NCI-H1694 treated with DMSO at 0.1 percent for 48 hours (cell line): Measurements from ENCODE around the gene ROCK2.
A peak's percentile ranks its signal among the peaks of the same experiment; 100 is the strongest.
"Not testable (repeated sequence)": the region's sequence is repeated elsewhere in the genome, so short reads cannot be mapped to it uniquely, and the experiment has no call there.

Experiments
- DNase-seq: peaks from one replicate; lab custom pipeline; 2025; lab: John Stamatoyannopoulos, UW

Gene ROCK2

DNA sequence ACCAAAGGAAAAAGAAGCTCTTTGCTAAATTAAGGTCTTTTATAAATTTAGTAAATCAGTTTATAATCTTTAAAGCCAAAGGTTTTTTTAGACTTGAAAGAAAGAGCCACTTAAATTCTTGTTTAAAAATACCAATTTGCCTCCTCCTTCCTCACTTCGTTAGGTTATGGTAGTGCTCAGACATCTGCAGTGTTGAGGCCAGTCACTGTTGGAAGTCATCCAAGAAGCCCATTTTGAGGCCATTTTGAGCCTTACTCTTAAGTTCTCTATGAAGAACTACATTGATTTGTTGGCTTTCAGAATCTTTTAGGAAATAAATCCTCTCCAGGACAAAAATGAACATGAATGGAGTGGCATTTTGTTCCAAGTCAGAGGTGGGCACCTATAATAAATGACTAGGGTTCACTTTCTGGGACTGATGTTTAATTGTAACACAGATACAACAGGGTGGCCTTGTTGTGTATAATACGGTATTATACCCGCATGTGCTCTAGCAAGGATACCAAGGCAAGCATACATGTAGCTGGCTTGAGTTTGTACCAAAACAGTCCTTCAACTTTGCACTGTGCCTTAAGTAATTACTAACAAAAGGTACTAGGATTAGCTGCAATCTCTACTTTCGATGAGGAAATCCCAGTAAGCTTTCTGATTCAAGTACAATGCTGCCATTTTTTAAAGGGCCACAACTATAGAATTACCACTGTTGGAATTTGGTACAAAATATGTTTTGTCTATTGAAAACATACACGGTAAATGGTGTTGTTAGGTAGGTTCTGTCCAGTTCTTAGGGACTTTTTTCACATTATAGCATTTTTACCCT is 166.4 kb downstream of the ROCK2 start:
- DNase-seq, result no peak

DNA sequence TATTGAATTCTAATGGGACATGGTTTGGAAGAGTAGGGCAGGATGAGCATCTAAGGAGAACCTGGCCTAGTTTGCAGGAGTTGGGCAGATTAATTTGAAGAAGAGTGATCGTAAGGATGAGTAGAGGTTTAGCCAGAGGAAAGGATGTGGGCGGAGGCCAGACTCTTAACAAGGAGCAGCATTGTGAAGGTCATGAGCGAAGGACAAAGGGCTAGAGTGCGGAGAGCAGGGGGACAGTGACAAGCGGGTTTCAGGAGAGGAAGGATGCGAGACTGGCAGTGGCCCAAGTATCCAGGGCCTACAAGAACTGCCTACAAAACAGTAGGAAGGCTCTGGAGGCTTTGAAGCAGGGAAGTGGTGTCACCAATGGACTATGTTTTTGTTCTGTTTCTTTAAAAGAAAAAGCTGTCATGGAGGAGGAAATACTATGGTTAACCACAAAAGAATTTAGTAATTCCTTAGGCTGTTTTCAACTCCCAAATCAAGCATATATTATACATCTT is 169.1 kb downstream of the ROCK2 start:
- DNase-seq, result no peak

DNA sequence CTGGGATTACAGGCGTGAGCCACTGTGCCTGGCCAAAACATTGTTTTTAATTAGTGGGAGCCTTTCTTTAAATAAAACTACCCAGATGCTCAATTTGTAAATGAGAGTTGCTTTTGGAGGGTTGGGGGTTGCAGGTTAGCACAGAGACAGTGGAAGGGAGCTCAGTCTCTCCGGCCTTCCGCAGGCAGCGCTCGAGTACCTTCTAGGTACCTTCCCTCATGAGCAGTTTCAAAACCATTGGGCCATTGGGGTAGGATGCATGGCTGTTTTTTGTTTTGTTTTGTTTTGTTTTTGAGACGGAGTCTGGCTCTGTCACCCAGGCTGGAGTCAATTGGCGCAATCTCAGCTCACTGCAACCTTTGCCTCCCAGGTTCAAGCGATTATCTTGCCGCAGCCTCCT is 170.2 kb downstream of the ROCK2 start:
- no peak for DNase-seq

DNA sequence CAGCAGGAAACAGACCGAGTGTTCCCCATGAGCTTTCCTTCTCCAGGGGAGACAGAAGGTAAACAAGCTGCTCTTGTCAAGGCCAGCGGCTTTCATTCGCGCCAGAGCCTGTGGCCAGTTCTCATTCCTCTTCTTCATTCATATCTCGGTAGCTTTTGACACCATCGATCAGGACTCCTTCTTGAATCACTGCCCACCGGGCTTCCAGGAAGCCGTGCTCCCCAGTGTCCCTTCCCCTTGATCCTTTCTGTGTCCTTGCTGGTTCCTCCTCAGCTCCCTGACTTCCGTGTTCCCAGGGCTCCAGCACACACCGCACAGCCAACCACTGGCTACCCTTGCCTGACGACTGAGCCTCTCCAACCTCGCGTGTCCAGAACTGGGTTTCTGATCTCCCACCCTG is 175.1 kb downstream of the ROCK2 start:
- DNase-seq, result no peak

DNA sequence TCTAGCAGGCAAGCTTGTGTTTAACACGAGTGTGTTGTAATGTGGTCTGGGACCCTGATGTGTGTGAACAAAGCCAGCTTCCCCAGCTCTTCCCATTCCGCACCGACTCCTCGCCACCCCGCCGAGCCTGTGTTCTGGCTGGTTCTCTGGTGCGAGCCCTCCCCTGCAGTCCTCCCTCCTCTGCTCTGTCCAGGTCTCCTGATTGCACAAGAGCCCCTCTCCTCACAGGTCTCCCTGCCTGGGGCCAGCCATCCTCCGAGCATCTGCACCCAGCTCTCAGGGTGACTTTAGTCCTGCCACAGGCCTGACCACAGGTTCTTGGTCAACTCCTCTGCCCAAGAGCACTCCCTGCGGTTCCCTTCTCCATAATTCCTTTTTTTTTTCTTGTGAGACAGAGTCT is 175.9 kb downstream of the ROCK2 start:
- DNase-seq, result no peak

DNA sequence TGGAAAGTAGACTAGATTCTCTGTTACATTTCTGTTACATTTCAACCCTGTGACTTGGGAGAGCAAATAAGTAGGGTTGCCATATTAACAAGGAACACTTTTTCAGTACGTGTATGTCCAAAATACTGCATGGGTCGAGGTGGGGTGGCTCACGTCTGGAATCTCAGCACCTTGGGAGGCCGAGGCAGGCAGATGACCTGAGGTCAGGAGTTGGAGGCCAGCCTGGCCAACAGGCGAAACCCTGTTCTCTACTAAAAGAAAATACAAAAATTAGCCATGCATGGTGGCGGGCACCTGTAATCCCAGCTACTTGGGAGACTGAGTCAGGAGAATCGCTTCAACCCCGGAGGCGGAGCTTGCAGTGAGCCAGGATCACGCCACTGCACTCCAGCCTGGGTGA is 178.0 kb downstream of the ROCK2 start:
- DNase-seq, result no peak

DNA sequence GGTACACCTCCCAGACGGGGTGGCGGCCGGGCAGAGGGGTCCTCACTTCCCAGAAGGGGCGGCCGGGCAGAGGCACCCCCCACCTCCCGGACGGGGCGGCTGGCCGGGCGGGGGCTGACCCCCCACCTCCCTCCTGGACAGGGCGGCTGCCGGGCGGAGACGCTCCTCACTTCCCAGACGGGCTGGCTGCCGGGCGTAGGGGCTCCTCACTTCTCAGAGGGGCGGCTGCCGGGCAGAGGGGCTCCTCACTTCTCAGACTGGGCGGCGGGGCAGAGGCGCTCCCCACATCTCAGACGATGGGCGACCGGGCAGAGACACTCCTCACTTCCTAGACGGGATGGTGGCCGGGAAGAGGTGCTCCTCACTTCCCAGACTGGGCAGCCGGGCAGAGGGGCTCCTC is 179.4 kb downstream of the ROCK2 start:
- DNase-seq, result not testable (repeated sequence)

DNA sequence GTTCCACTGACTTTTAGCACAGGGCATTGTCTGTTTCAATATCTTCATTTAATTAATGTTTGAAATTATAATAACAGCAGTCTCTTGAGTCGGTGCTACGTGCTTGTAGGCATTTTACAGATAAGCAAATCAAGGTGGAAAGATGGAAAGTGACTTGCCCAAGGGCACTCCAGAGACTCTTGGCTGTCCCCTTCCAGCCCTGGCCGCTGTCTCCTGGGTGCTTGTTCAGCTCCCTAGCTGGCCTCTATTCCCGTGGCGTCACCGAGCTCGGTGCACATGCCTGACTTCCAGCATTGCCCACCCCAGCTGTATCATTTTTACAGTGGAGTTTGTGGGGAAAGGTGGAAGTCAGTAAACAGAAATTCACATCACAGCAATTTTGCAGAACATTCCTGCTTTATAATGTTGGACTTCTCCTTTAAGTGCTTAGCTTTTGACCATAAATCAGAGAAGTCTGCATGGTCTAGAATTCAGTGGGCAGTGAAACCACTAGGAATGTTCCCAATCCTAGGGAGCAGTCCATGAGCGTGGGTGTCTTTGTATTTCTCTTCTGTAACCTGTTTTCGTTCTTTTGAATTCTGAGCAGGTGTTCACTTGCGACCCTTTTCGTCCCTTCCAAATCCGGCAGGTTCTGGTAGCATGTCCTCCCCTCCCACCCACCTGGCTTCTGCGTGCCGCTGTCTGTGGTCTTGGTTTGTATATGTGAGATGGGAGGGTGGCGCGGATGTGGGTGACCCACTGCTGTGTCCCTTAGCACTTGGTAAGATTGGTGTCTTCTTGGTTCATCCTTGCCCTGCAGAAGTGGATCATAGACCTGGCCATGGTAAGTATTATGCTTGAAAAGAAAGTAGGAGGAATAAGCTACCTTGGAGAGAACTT is 180.8 kb downstream of the ROCK2 start:
- no peak for DNase-seq

DNA sequence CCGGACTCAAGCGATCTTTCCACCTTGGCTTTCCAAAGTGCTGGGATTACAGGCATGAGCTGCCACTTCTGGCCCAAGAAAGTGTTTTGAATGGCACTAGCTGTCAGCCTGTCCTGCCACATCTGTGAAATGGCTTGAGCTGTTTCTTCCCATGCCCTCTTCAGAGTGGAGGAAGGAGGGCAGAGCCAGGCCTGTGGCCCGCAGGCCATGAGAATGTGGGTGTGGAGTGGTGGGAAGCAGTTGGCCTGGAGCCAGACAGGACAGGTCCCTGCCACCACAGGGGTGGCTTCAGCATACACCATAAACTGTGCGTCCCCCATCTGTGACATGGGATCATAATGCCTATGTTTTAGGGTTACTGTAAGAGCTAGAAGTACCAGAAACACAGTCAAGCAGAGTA is 182.7 kb downstream of the ROCK2 start:
- no peak for DNase-seq

DNA sequence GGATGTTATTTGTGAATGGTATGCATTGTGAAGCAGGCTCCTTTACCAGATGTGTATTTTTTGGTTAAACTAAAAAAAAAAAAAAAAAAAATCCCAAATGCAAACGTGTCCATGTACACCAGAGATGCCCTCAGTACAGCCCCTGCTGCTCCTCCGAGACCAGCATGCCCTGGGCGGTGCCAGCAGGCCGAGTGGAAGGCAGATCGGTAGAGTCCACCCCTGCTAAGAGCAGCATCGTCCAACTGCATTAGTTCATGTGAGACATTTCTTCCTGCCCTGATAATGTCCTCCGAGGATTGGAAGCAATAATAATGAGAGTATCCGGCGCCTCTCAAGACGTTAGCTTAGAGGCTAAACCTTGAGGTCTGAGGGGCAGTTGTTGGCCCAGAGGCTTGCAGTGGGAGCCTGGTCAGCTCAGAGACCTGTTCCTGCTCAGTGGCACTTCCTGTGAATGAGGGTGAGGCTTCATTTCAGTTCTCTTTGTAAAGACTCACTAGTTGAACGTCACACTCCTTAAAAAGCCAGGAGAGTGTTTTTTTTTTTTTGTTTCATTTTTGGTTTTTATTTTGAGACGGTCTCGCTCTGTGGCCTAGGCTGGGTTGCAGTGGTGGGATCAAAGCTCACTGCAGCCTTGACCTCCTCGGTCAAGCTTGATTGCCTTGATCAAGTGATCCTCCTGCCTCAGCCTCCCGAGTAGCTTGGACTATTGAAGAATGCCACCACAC is 183.5 kb downstream of the ROCK2 start:
- DNase-seq, result no peak

DNA sequence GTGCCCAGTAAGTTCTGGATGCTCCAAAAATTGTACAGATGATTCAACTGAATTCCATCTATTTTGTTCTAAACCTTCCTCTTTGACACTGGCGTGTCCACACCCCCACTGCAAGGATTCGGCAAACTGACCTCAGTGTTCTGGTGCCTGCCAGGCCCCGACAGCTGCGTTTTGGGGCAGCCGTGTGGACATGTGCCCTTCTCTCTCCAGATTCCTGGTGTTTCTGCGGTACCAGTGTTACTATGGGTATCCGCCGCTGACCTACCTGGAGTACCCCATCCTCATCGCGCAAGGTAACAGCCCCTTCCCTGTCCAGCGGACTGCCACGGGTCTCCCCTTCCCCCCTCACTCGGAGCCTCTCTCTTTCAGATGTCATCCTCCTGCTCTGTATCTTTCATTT is 184.2 kb downstream of the ROCK2 start:
- DNase-seq, result no peak

DNA sequence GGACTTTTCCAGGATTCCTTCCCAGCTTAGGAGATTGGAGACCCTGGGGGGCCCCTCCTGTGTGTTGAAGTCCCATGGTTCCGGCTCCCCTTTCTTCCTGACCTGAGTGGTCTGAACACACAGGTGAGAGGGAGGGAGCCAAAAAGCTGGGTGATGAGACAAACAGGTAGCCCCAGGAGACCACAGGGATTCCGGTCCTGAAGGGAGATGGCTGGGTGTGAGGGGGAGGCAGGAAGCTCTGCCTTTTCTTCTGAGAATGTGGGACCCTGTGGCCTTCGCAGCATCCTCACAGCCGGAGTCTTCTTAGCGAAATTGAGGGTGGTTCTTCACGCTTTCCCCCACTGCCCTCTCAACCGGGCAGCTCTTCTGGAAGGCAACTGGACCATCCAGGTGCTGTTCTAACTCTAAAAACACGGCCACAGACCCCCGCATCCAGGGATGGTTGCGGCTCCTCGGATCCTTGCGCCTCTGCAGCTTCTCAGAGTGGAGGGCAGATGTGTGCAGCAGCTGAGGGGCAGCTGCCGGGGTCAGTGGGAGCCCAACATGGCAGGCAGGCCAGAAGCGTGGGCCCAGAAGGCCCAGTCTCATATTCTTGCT is 184.8 kb downstream of the ROCK2 start:
- no peak for DNase-seq

DNA sequence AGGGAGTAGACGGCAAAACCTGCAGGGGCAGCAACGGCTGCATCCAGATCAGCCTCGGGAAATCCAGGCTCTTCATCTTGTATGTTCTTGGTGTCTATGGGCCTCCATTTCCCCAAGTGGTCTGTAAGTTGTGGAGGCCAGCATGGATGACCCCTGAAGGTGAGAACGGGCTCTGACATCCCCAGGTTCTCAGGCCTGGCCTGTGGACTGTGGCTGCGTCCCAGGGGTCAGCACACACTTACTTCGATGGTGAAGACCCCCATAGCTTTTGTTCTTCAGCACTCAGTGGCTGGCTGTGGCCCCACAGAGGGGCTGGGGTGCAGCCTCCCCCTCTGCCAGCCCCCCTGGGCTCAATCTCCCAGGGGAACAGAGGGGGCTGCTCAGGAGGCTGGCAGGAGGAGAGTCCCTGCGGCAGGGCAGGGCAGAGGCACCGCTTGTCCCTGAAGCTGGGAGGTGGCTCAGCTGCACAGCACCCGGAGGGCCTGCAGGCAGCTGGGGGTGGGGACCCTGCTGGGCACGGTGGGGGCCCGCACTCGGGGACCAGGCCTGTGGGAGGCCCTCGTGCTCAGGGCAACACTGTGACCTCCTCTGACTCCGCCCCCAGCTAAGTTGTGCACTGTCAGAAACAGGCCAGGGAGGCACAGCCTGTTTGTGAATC is 185.4 kb downstream of the ROCK2 start:
- no peak for DNase-seq

DNA sequence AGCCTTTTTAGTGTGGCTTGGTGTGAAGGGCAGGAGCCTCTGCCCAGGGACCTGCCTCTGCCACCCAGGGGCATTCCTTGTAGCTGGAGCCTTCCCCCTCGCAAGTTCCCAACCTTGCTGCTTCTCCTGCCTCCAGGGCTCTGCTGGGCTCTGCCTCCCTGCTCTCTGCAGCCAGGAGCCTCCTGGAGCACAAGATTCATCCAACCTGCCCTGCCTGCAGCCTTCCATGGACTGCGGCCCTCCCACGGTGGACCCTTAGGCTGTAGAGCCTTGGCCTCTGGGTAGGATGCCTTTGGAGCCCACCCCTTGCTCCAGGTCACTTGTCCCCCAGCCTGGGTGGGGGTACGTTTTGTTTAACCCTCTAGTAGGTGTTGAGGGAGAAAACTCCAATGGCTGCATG is 186.7 kb downstream of the ROCK2 start:
- DNase-seq, result no peak

DNA sequence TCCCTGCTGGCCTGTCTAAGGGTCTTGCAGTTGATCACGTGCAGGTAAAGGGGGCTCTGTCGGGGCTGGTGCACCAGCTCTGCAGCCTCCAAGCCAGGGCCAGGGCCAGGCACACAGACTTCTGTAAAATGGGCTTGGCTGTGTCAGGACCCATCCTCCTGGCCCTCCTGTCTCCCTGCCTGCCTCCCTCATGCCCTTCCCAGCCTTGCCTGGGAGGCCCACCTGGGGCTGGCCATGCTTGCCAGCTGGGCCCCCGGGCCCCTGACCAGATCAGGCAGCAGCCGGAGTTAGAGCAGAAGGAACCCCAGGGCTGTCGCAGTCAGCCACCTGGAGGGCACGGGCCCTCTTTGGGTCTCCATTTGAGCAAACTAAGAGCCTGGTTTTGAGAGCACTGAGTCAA is 187.1 kb downstream of the ROCK2 start:
- DNase-seq, result no peak

DNA sequence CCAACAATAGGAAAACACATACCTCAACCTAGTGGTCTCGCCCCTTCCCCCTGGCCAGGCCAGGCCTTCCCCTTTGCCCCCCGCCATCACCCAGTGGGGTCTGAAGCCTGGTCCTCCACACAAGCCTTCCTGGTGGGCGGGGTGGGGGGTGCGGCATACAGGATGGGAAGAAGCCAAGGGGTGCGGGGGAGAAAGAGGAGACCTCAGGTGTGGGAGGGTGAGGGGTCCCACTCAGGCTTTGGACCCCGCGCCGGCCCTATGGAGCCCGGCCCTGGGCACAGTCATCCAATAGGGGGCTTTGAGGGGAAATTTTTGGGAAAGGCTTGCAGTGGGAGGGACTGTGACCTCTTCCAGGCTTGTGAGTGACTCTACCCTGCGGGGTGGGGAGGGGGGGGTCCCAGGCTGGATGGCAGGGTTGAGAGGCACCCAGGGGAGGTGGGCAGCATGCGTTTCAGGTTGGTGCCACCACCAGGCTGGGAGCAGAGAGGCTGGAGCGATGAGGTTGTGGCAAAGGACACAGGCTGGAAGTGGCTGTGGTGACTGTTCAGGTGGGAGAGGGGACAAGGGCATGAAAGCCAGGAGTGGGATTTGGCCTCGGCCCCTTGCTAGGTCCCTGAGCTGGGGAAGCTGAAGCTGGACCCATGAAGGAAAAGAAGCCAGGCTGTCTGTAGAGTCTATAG is 187.9 kb downstream of the ROCK2 start:
- no peak for DNase-seq

DNA sequence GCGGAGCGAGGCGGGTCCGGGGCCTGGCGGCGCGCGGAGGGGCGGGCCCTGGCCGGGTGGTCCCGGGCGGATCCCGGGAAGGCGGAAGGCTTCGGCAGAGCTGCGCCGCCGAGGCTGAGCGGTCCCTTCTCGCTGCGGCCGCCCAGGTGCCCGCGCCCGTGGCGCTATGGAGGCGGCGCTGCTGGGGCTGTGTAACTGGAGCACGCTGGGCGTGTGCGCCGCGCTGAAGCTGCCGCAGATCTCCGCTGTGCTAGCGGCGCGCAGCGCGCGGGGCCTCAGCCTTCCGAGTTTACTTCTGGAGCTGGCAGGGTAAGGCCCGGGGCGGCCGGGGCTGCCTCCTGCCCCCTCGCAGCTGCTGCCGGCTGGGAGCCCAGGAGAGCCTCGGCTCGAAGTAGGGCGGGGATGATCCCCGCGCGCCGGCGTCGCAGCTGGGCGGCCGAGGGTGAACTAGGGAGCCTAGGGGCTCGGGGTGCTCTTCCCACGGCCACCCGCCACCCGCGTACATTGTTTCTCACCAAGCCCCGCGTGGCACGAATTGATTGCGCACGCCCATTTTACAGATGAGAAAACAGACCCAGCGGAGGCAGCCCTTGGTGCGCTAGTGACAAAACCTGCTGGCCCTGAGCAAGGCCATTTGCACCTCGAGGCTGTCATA is 188.9 kb downstream of the ROCK2 start, which contains the start of gene SLC66A3:
Gene SLC66A3 (plus strand): TSS at position 87 of the 655 bp plus-strand sequence. CDS start 80 bp downstream, at position 167.
- DNase-seq, result peak; percentile 89

DNA sequence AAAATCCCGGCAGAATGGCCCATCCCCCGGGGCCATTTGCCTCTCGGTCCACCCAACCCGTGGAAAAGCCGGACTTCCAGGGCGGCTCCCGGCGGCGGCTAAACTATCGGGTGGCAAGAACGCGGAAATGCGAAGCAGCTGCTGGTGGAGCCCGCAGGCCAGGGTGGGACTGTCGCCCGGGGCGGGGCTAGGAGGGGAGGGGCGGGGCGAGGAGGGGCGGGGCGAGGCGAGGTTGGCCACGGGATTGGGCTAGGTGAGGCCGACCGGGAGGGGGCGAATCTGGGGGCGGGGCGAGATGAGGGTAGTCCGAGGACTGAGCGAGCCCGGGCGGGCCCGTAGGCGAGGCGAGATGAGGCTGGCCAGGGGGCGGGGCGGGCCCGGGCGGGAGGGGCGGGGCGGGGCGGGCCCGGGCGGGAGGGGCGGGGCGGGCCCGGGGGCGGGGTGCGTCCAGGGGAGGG is 189.5 kb downstream of the ROCK2 start:
- peak; percentile 89 for DNase-seq

DNA sequence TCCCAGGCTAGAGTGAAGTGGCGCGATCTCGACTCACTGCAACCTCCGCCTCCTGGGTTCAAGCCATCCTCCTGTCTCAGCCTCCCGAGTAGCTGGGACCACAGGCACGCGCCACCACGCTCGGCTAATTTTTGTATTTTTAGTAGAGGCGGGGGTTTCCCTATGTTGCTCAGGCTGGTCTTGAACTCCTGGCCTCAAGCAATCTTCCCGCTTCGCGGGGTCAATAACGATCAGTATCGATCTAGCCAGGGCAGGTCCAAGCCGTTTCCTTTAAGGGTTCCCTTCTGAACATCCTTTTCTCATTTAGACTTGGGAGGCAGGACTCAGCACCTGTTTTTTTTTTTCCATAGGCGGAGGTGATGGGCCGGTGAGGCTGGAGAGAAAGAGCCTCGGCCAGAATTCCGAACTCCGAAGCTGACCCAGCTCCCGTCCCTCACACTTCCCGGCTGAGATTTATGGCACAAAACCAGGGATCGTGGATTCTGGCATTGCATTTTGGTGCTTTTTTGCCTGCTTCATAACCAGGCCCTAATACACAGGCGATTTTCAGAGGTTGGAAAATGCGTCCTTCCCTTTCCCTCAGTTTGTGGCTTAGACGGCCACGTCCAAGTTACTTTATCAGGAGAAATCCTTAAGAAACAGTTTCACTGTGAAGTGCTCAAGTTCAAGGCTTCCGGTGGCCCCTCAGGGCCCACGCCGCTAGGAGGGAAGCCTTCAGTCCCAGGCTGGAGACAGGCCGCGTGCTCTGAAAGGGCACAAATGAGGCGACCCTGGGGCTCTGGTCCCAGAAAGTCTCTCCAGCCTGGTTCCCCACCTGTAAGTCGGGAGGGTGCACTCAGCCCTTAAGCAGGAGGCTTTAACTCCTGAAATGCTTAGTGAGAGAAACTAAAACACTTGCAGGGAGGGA is 190.2 kb downstream of the ROCK2 start:
- no peak for DNase-seq
